Liver (tissue), 3 donors: ENCODE data around the gene MCM9.

Source experiments
- ATF3 ChIP-seq: IDR thresholded peaks from 2 replicates; pipeline ENCODE4 v1.6.1; 2016; ENCODE audit warnings: antibody characterized with exemption
- CTCF ChIP-seq: fragments of 150-350 bp; IDR thresholded peaks from 2 replicates; pipeline ENCODE4 v1.5.1; 2017; ENCODE audit warnings: improper control_type of control experiment, low read depth, low read length; ENCODE audit not compliant: missing input control
- EGR1 ChIP-seq, 2 donors: IDR thresholded peaks; 2 replicates each; pipeline ENCODE4 v1.6.1; 2016 to 2018; ENCODE audit warnings: antibody characterized with exemption in 2 of 2, low read depth in 2 of 2
- FOXA1 ChIP-seq: IDR thresholded peaks from 2 replicates; pipeline ENCODE4 v1.6.1; 2016; ENCODE audit warnings: antibody characterized with exemption
- GABPA ChIP-seq, 2 donors: IDR thresholded peaks in 1 of 2; conservative IDR thresholded peaks in 1 of 2; 2 replicates each; pipeline ENCODE4 v1.6.1; 2016; ENCODE audit warnings: antibody characterized with exemption in 2 of 2, mild to moderate bottlenecking in 1 of 2, moderate library complexity in 1 of 2
- HNF4G ChIP-seq: IDR thresholded peaks from 2 replicates; pipeline ENCODE4 v1.6.1; 2016; ENCODE audit warnings: antibody characterized with exemption
- JUND ChIP-seq, 2 donors: IDR thresholded peaks; 2 replicates each; pipeline ENCODE4 v1.6.1; 2016; ENCODE audit warnings: antibody characterized with exemption in 2 of 2
- MAX ChIP-seq: IDR thresholded peaks from 2 replicates; pipeline ENCODE4 v1.6.1; 2016; ENCODE audit warnings: antibody characterized with exemption
- RAD21 ChIP-seq, 2 donors: IDR thresholded peaks; 2 replicates each; pipeline ENCODE4 v1.6.1; 2016; ENCODE audit warnings: antibody characterized with exemption in 2 of 2, mild to moderate bottlenecking in 2 of 2
- REST ChIP-seq: IDR thresholded peaks from 2 replicates; pipeline ENCODE4 v1.6.1; 2016; ENCODE audit warnings: antibody characterized with exemption, mild to moderate bottlenecking
- SP1 ChIP-seq: IDR thresholded peaks from 2 replicates; pipeline ENCODE4 v1.6.1; 2018; ENCODE audit warnings: antibody characterized with exemption, mild to moderate bottlenecking
- TAF1 ChIP-seq: conservative IDR thresholded peaks from 2 replicates; pipeline ENCODE4 v1.6.1; 2016; ENCODE audit warnings: antibody characterized with exemption, mild to moderate bottlenecking
- YY1 ChIP-seq: IDR thresholded peaks from 2 replicates; pipeline ENCODE4 v1.6.1; 2016; ENCODE audit warnings: antibody characterized with exemption, mild to moderate bottlenecking
- donor health status: healthy.
- donor health status: healthy.

- TF ChIP-seq RAD21 (IDR thresholded peaks at IDR 0.05) (no peak), SP1 (no peak), CTCF (no peak), EGR1 (IDR thresholded peaks at IDR 0.05; ENCODE audit: low read depth in 2 of 2) (no peak), REST (no peak), GABPA (IDR thresholded peaks at IDR 0.05 in 1 of 2, conservative IDR thresholded peaks at IDR 0.05 in 1 of 2) (no peak), TAF1 (no peak), MAX (no peak), HNF4G (no peak), FOXA1 (no peak), JUND (IDR thresholded peaks at IDR 0.05) (no peak), YY1 (no peak), ATF3 (no peak)
Observed at GRCh38 chr6:118877806-118878205, 57.2 kb downstream of the MCM9 start.
